Cerebellar cortex (tissue), 1 donor: ENCODE measurements around the gene ZNF777.
"Not testable (repeated sequence)": the region's sequence is repeated elsewhere in the genome, so short reads cannot be mapped to it uniquely, and the experiment has no call there.

Source experiments
- DNase-seq: peaks from one replicate; pipeline ENCODE4 v3.0.0-alpha.2; 2015; ENCODE audit warnings: low spot score

The ZNF777 gene

GRCh38 chr7:149413083-149413482, 47.8 kb downstream of the ZNF777 start:
- not testable (repeated sequence) for DNase-seq

GRCh38 chr7:149409895-149410294, 51.0 kb downstream of the ZNF777 start:
- DNase-seq: no peak

- DNase-seq: no peak
Observed at GRCh38 chr7:149404825-149405224, 56.0 kb downstream of the ZNF777 start.

- DNase-seq: no peak
Observed at GRCh38 chr7:149404396-149404795, 56.5 kb downstream of the ZNF777 start.

- no peak for DNase-seq
Observed at GRCh38 chr7:149398195-149398820, 62.6 kb downstream of the ZNF777 start.

GRCh38 chr7:149397470-149398043, 63.3 kb downstream of the ZNF777 start:
- no peak for DNase-seq

GRCh38 chr7:149388550-149389335, 72.1 kb downstream of the ZNF777 start:
- not testable (repeated sequence) for DNase-seq

- not testable (repeated sequence) for DNase-seq
Observed at GRCh38 chr7:149386514-149386913, 74.3 kb downstream of the ZNF777 start.

GRCh38 chr7:149385195-149385950, 75.5 kb downstream of the ZNF777 start:
- no peak for DNase-seq
